IMR-90 (cell line): Measurements from ENCODE around the gene MED19. TPM values are rescaled to one million over a fixed set of nuclear protein-coding genes. Genes with fewer than 3 reads are reported as not detected.

Experiments
- ATAC-seq: fragments of 200-7000 bp; cut with Tn5 transposase; 2 replicates; pipeline ENCODE4 v1.9.1; 2020; ENCODE audit warnings: low read depth, mild to moderate bottlenecking, moderate library complexity
- BruUV-seq: library from RNA; stranded (reverse); fragments of 400-500 nt; replicated peaks from 2 replicates; lab custom pipeline; 2021; lab: Mats Ljungman, UMichigan
- CTCF ChIA-PET: fragments of 300-600 bp; formaldehyde crosslinking; extraction: SDS; loops from one replicate; lab custom pipeline; 2021; ENCODE audit warnings: antibody characterized with exemption; lab: Yijun Ruan, JAX
- POLR2A ChIA-PET: fragments of 300-600 bp; sonication (Branson Sonifier 250); formaldehyde crosslinking; loops from one replicate; lab custom pipeline; 2022; ENCODE audit warnings: antibody characterized with exemption; ENCODE audit not compliant: unreplicated experiment; lab: Charles Lee
- DNase-seq: peaks from one replicate; pipeline ENCODE4 v3.0.0; 2013
- H2AFZ ChIP-seq: replicated peaks from 2 replicates; pipeline ENCODE3; 2013; ENCODE audit warnings: low read length, mild to moderate bottlenecking; ENCODE audit not compliant: poor library complexity
- H2AK5ac ChIP-seq: 2 replicates; pipeline ENCODE4 v1.6.1; 2013; ENCODE audit warnings: low read depth, low read length, inconsistent platforms
- H2AK9ac ChIP-seq: replicated peaks from 2 replicates; pipeline ENCODE3; 2013; ENCODE audit warnings: mild to moderate bottlenecking, low read depth, low read length, moderate library complexity; ENCODE audit not compliant: poor library complexity
- H2BK120ac ChIP-seq: 2 replicates; pipeline ENCODE4 v1.6.1; 2013; ENCODE audit warnings: low read depth, low read length, inconsistent platforms
- H2BK15ac ChIP-seq: 3 replicates; pipeline ENCODE4 v1.6.1; 2013; ENCODE audit warnings: low read depth, low read length, inconsistent platforms
- H2BK20ac ChIP-seq: 2 replicates; pipeline ENCODE4 v1.6.1; 2013; ENCODE audit warnings: low read depth, mild to moderate bottlenecking, inconsistent platforms, low read length, moderate library complexity
- H2BK5ac ChIP-seq: 2 replicates; pipeline ENCODE4 v1.6.1; 2013; ENCODE audit warnings: mild to moderate bottlenecking, low read depth, low read length, inconsistent platforms; ENCODE audit not compliant: poor library complexity, severe bottlenecking
- H3K14ac ChIP-seq: replicated peaks from 2 replicates; pipeline ENCODE4 v1.6.1; 2013; ENCODE audit warnings: low read depth, low read length, inconsistent platforms
- H3K18ac ChIP-seq: 2 replicates; pipeline ENCODE4 v1.6.1; 2013; ENCODE audit warnings: low read depth, low read length, control low read depth
- H3K23ac ChIP-seq: 2 replicates; pipeline ENCODE4 v1.6.1; 2013; ENCODE audit warnings: low read depth, low read length, inconsistent platforms
- H3K27ac ChIP-seq: 2 replicates; pipeline ENCODE4 v1.5.1; 2013; ENCODE audit warnings: mild to moderate bottlenecking, control low read depth, low read length; ENCODE audit not compliant: insufficient read depth
- H3K27me3 ChIP-seq: 2 replicates; pipeline ENCODE4 v1.6.1; 2013; ENCODE audit warnings: low read length; ENCODE audit not compliant: control insufficient read depth, insufficient read depth
- H3K36me3 ChIP-seq: 2 replicates; pipeline ENCODE4 v1.6.1; 2013; ENCODE audit warnings: low read length, mixed read lengths; ENCODE audit not compliant: control insufficient read depth, insufficient read depth
- H3K4ac ChIP-seq: 2 replicates; pipeline ENCODE4 v1.6.1; 2013; ENCODE audit warnings: low read depth, low read length, inconsistent platforms
- H3K4me1 ChIP-seq: 2 replicates; pipeline ENCODE4 v1.6.1; 2013; ENCODE audit warnings: low read length, mixed read lengths; ENCODE audit not compliant: control insufficient read depth, insufficient read depth
- H3K4me2 ChIP-seq: 2 replicates; pipeline ENCODE4 v1.6.1; 2013; ENCODE audit warnings: low read depth, mild to moderate bottlenecking, control low read depth, low read length, moderate library complexity
- H3K4me3 ChIP-seq: 2 replicates; pipeline ENCODE4 v1.5.1; 2013; ENCODE audit warnings: low read depth, mild to moderate bottlenecking, control low read depth, low read length, moderate library complexity; ENCODE audit not compliant: insufficient read depth
- H3K56ac ChIP-seq: 2 replicates; pipeline ENCODE4 v1.6.1; 2013; ENCODE audit warnings: low read length, inconsistent platforms; ENCODE audit not compliant: insufficient read depth; ENCODE audit errors: extremely low read depth
- H3K79me1 ChIP-seq, 2 experiments: 2 replicates each; pipeline ENCODE4 v1.6.1; 2013; ENCODE audit warnings: low read length in 2 of 2, inconsistent platforms in 1 of 2, low read depth in 1 of 2
- H3K9ac ChIP-seq: 2 replicates; pipeline ENCODE4 v1.6.1; 2013; ENCODE audit warnings: low read depth, low read length, control low read depth
- H3K9me1 ChIP-seq: 2 replicates; pipeline ENCODE4 v1.6.1; 2013; ENCODE audit warnings: low read length, inconsistent platforms; ENCODE audit not compliant: insufficient read depth
- H3K9me3 ChIP-seq: 2 replicates; pipeline ENCODE4 v1.6.1; 2013; ENCODE audit warnings: low read length; ENCODE audit not compliant: control insufficient read depth, insufficient read depth
- H4K20me1 ChIP-seq: 2 replicates; pipeline ENCODE4 v1.6.1; 2013; ENCODE audit warnings: low read length, inconsistent platforms; ENCODE audit not compliant: insufficient read depth
- H4K5ac ChIP-seq: 2 replicates; pipeline ENCODE4 v1.6.1; 2013; ENCODE audit warnings: mild to moderate bottlenecking, low read depth, low read length, control low read depth
- H4K8ac ChIP-seq, 2 experiments: 2 replicates each; pipeline ENCODE4 v1.6.1; 2013; ENCODE audit warnings: low read depth in 2 of 2, low read length in 2 of 2, control low read depth in 1 of 2, inconsistent platforms in 1 of 2
- H4K91ac ChIP-seq: 2 replicates; pipeline ENCODE4 v1.6.1; 2013; ENCODE audit warnings: low read depth, low read length, inconsistent platforms; ENCODE audit not compliant: insufficient read depth
- CEBPB ChIP-seq: IDR thresholded peaks from 2 replicates; pipeline ENCODE4 v1.6.1; 2012; ENCODE audit warnings: low read depth, low read length, improper control_type of control experiment
- CHD1 ChIP-seq: IDR thresholded peaks from 2 replicates; pipeline ENCODE4 v1.6.1; 2012; ENCODE audit warnings: low read depth, low read length, improper control_type of control experiment
- FOS ChIP-seq: fragments of 150-350 bp; IDR thresholded peaks from 2 replicates; pipeline ENCODE4 v1.6.1; 2016; ENCODE audit warnings: low read depth, low read length
- MAZ ChIP-seq: IDR thresholded peaks from 2 replicates; pipeline ENCODE4 v1.6.1; 2012; ENCODE audit warnings: low read depth, mild to moderate bottlenecking, low read length, improper control_type of control experiment, moderate library complexity, borderline replicate concordance
- MXI1 ChIP-seq: IDR thresholded peaks from 2 replicates; pipeline ENCODE4 v1.6.1; 2012; ENCODE audit warnings: low read depth, mild to moderate bottlenecking, low read length, moderate library complexity, borderline replicate concordance
- NFE2L2 ChIP-seq: fragments of 150-350 bp; IDR thresholded peaks from 2 replicates; pipeline ENCODE4 v1.6.1; 2016; ENCODE audit warnings: low read depth, mild to moderate bottlenecking, low read length
- POLR2A ChIP-seq: IDR thresholded peaks from 2 replicates; pipeline ENCODE4 v1.6.1; 2012; ENCODE audit warnings: mild to moderate bottlenecking, low read depth, low read length
- SMC3 ChIP-seq: fragments of 150-350 bp; IDR thresholded peaks from 2 replicates; pipeline ENCODE4 v1.6.1; 2016; ENCODE audit warnings: low read depth, mild to moderate bottlenecking, antibody characterized with exemption, low read length, moderate library complexity
- WGBS, 2 experiments: methylation state at CpG; one replicate each; pipeline versions ENCODE4 v1.1.5 to v1.1.7; 2013; ENCODE audit warnings: missing lambda C conversion rate in 2 of 2; ENCODE audit not compliant: insufficient read length in 1 of 2; ENCODE audit errors: extremely low coverage in 2 of 2; 5-methylcytosine and 5-hydroxymethylcytosine counted together
- dilution Hi-C: fragments of 300-500 bp; cut with HindIII; formaldehyde crosslinking; loops from one replicate; pipeline ENCODE4 v1.14.3; 2018; ENCODE audit warnings: low sequenced_read_pairs; ENCODE audit not compliant: unreplicated experiment
- in situ Hi-C: fragments of 300-500 bp; cut with MboI; formaldehyde crosslinking; loops from 3 replicates; pipeline ENCODE4 v1.14.3; 2019; ENCODE audit warnings: low sequenced_read_pairs, inconsistent platforms, mixed read lengths
- intact Hi-C: fragments of 100-400 bp; cut with micrococcal nuclease; formaldehyde crosslinking; loops from 2 replicates; pipeline ENCODE4 v1.10.0; 2022
- polyA plus RNA-seq, 3 experiments: library from polyadenylated mRNA; depleted of rRNA; stranded (reverse); fragments of >200 nt; gene quantifications; 2 replicates each; pipeline ENCODE4 v1.2.3, GENCODE V29; 2012; ENCODE audit warnings: low replicate concordance in 1 of 3
- total RNA-seq: library from RNA; depleted of rRNA; stranded (reverse); fragments of >200 nt; gene quantifications from 2 replicates; pipeline ENCODE4 v1.2.3, GENCODE V29; 2012
- TF ChIP-seq, protein P1 (sequence below): conservative IDR thresholded peaks from 2 replicates; pipeline ENCODE4 v1.5.1; 2012; ENCODE audit warnings: mild to moderate bottlenecking, low read depth, low read length, improper control_type of control experiment
- TF ChIP-seq, protein P2 (sequence below): fragments of 150-350 bp; IDR thresholded peaks from 2 replicates; pipeline ENCODE4 v1.6.1; 2016; ENCODE audit warnings: low read depth, mild to moderate bottlenecking, low read length, moderate library complexity, borderline replicate concordance

The MED19 gene
- total and polyA plus RNA-seq, 2 of the 4 experiments (the other 2 are of a cell fraction): 14.0 to 35.0 TPM

DNA sequence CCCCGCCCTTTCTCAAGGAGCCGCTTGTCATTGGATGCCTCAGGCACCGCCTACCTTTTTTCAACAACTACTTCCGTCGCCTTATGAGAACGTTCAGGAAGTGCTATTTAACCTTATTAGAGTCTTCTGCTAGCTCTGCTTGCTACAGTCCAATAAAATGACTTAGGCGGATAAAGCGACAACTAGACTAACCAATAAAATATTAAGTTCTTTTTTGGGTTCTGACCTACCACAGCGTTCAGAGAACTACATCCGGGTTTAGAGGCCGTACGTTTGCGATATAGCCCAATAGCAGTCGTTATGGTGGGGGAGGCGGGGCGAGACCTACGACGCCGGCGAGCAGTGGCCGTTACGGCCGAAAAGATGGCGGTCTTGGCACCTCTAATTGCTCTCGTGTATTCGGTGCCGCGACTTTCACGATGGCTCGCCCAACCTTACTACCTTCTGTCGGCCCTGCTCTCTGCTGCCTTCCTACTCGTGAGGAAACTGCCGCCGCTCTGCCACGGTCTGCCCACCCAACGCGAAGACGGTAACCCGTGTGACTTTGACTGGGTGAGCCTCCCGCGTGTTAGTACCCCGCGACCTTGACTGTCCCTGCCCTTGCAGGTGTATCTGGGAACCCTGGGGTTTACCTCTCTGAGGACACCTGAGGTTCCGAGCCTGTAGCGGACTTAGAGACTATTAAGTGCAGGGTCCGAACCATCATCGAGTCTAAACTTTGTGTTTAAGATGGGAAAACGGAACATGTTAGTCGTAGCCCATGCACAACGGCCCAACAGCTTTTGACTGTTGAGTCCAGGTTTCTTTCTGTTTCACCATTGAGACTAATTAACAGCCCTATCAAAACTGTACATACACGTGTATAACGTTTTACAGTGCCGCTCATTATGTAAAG, 488 bp upstream of the MED19 start, which contains the start of gene TMX2:
Gene TMX2, plus strand, starts transcription at position 338 of the 895 bp plus-strand sequence. Its CDS starts 26 bp downstream, at position 364.
- peak within 1 kb of the TSS; percentile 91 to 99 for H4K8ac ChIP-seq
- H2BK120ac ChIP-seq: peak within 1 kb of the TSS; percentile 57
- H3K9ac ChIP-seq: peak within 1 kb of the TSS; percentile 96
- peak within 1 kb of the TSS; percentile 86 for H2BK5ac ChIP-seq
- H3K27me3 ChIP-seq: no peaks in the 10 kb centered on the region
- peak within 1 kb of the TSS; percentile 76 for H3K14ac ChIP-seq
- intact Hi-C loops (no loop called here), dilution Hi-C loops (no loop called here), in situ Hi-C loops (no loop called here)
- H3K23ac ChIP-seq: peak within 1 kb of the TSS; percentile 90
- peaks cover 11 to 53% of the 10 kb centered on the region in 2 experiments for H3K79me1 ChIP-seq
- peak within 1 kb of the TSS; percentile 90 for H3K4me2 ChIP-seq
- peak within 1 kb of the TSS; percentile 96 for H2AK9ac ChIP-seq
- no peaks in the 10 kb centered on the region for H3K9me3 ChIP-seq
- H3K36me3 ChIP-seq: peaks cover 2% of the 10 kb centered on the region; the same call in 1 of the 2 replicates
- H4K5ac ChIP-seq: peak within 1 kb of the TSS; percentile 85
- peak within 1 kb of the TSS; percentile 2; the same call in 1 of the 3 replicates for H2BK15ac ChIP-seq
- peak within 1 kb of the TSS; percentile 71 for H3K56ac ChIP-seq
- no peak within 1 kb of the TSS for H3K18ac ChIP-seq
- H3K27ac ChIP-seq: peak within 1 kb of the TSS; percentile 92
- POLR2A ChIA-PET: interaction anchor here (1.0 kb wide), 1 partner anchor 527 kb away, joined by 3 read pairs; no protein-coding TSS in a partner anchor
- 0% methylated on average over 12 of the region's 53 CpGs; no CpG with 5 or more reads in 1 of the 2 experiments for WGBS, 2 experiments
- peak within 1 kb of the TSS; percentile 91 for H3K4ac ChIP-seq
- DNase-seq: peak; percentile 100
- peak within 1 kb of the TSS; percentile 93 for H2AK5ac ChIP-seq
- CTCF ChIA-PET: interaction anchor here (0.7 kb wide), 1 partner anchor 88 kb away, joined by 3 read pairs; no protein-coding TSS in a partner anchor
- H2AFZ ChIP-seq: peak within 1 kb of the TSS; percentile 96
- peaks cover 5% of the 10 kb centered on the region; the same call in 1 of the 2 replicates for H3K4me1 ChIP-seq
- no TSS peak for BruUV-seq
- H3K9me1 ChIP-seq: 0 out of 2 replicates have a peak, but pooled peaks cover 3% of the 10 kb centered on the region
- no peak within 1 kb of the TSS for H2BK20ac ChIP-seq
- H3K4me3 ChIP-seq: peak within 1 kb of the TSS; percentile 74
- TF ChIP-seq NFE2L2: no peak
- peak; percentile 90; the same call in 1 of the 2 replicates for TF ChIP-seq MAZ
- TF ChIP-seq MXI1: peak; percentile 59; the same call in 1 of the 2 replicates
- TF ChIP-seq FOS: peak; percentile 9; the same call in 1 of the 2 replicates
- TF ChIP-seq CHD1: no peak
- no peak for TF ChIP-seq CEBPB
- TF ChIP-seq, protein P1, sequence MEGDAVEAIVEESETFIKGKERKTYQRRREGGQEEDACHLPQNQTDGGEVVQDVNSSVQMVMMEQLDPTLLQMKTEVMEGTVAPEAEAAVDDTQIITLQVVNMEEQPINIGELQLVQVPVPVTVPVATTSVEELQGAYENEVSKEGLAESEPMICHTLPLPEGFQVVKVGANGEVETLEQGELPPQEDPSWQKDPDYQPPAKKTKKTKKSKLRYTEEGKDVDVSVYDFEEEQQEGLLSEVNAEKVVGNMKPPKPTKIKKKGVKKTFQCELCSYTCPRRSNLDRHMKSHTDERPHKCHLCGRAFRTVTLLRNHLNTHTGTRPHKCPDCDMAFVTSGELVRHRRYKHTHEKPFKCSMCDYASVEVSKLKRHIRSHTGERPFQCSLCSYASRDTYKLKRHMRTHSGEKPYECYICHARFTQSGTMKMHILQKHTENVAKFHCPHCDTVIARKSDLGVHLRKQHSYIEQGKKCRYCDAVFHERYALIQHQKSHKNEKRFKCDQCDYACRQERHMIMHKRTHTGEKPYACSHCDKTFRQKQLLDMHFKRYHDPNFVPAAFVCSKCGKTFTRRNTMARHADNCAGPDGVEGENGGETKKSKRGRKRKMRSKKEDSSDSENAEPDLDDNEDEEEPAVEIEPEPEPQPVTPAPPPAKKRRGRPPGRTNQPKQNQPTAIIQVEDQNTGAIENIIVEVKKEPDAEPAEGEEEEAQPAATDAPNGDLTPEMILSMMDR: no peak
- TF ChIP-seq, protein P2, sequence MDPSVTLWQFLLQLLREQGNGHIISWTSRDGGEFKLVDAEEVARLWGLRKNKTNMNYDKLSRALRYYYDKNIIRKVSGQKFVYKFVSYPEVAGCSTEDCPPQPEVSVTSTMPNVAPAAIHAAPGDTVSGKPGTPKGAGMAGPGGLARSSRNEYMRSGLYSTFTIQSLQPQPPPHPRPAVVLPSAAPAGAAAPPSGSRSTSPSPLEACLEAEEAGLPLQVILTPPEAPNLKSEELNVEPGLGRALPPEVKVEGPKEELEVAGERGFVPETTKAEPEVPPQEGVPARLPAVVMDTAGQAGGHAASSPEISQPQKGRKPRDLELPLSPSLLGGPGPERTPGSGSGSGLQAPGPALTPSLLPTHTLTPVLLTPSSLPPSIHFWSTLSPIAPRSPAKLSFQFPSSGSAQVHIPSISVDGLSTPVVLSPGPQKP: no peak
- TF ChIP-seq POLR2A: peak; percentile 81; the same call in 1 of the 2 replicates
- no peak for TF ChIP-seq SMC3
- ATAC-seq: peak; percentile 95
- no peaks in the 10 kb centered on the region for H4K20me1 ChIP-seq
- H4K91ac ChIP-seq: peak within 1 kb of the TSS; percentile 94
